ENCODE data around the gene GALNT2.

GALNT2 gene

GRCh38 chr1:230327892-230328284 lies 260.9 kb downstream of the GALNT2 start:
- TF ChIP-seq, protein P1, sequence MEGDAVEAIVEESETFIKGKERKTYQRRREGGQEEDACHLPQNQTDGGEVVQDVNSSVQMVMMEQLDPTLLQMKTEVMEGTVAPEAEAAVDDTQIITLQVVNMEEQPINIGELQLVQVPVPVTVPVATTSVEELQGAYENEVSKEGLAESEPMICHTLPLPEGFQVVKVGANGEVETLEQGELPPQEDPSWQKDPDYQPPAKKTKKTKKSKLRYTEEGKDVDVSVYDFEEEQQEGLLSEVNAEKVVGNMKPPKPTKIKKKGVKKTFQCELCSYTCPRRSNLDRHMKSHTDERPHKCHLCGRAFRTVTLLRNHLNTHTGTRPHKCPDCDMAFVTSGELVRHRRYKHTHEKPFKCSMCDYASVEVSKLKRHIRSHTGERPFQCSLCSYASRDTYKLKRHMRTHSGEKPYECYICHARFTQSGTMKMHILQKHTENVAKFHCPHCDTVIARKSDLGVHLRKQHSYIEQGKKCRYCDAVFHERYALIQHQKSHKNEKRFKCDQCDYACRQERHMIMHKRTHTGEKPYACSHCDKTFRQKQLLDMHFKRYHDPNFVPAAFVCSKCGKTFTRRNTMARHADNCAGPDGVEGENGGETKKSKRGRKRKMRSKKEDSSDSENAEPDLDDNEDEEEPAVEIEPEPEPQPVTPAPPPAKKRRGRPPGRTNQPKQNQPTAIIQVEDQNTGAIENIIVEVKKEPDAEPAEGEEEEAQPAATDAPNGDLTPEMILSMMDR (IDR thresholded peaks at IDR 0.05), result no peak
- H3K4me3 ChIP-seq, result no peak overlapping the region
- DNase-seq (ENCODE audit: low spot score), result no peak
- H3K27ac ChIP-seq, result no peak overlapping the region

- H3K27ac ChIP-seq, result no peak overlapping the region
- TF ChIP-seq, protein P1 (IDR thresholded peaks at IDR 0.05), result no peak
- H3K4me3 ChIP-seq, result no peak overlapping the region
- no peak for DNase-seq (ENCODE audit: low spot score)
These were observed 261.4 kb downstream of the GALNT2 start for GRCh38 chr1:230328342-230329015.

- H3K4me3 ChIP-seq, result no peak overlapping the region
- no peak overlapping the region for H3K27ac ChIP-seq
- TF ChIP-seq, protein P1 (IDR thresholded peaks at IDR 0.05), result no peak
- no peak for DNase-seq (ENCODE audit: low spot score)
These were observed 263.1 kb downstream of the GALNT2 start for GRCh38 chr1:230330157-230330556.
